ENCODE results near the gene ELFN2.

The ELFN2 gene

DNA sequence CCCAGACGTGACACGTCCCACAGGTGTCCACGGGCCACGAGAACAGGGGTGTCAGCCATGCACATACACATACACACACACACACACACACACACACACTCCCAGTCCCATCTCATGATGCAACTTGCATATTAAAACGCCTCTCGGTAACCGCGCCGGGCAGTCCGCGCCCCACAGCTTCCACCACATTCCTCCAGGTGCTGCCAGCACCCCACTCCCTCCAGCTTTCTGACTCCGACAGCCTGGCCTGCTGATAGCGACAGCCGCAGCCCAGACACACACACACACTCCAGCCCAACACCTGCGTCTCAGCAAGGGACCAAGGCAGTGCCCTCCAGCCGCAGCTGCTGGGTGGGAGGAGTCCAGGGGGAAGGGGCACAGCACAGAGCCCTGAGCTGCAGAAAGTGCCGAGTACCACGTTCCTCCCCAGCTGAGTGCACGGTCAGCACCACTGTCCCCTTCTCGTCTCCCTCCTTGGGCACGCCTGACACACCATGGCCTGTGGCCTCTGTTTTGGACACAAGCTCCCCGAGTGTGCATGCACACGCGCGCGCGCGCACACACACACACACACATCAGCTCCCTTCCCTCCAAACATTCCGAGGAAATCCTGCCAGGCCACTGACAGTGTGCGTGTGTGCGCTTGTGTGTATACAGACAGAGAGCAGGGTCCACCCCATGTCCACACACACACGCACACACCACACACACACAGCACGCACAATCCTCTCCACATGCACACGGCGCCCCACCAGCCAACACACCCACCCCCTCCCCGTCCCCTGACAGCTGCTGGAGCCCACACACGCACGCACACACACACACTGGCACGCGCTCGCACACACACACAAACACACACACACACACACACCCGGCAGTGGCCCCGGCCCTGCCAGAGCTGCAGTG, 1.2 kb downstream of the ELFN2 start:
- DNase-seq: no peak

DNA sequence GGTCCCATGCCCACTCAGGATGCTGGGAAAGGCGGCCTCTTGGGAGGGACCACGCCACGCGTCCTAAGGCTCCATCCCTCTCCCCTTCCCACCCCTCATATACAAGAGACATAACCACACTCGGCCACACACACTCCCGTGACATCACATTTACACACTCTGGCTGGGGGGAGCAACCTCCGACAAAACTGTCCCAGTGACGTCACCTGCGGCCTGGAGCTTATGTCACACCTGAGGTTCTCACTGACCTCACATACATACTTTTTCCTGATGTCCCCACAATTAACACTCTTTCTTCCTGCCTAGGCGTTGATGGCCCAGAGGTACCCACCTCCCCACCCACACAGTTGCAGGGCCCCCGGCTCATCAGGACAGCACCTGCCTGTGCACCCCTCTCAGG, 1.9 kb downstream of the ELFN2 start:
- DNase-seq: no peak

DNA sequence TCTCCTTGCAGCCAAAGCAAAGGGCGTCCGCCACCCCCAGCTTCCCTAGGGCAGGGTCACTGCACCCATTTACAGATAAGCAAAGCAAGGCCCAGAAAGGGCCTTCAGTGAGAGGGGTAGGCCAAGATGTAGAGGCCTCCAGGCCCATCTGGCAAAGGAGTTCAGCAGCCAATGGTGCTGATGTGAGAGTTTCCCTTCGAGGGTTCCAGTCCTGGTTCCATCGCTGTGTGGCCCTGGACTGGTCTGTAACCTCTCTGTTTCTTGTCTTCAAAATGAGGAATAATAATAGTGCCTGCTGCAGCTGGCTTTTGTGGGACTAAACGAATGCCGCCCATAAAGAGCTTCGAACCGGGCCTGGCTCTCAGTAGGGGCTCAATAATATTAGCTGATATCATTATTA, 4.0 kb downstream of the ELFN2 start:
- no peak for DNase-seq

GRCh38 chr22:37421468-37421877, 5.8 kb downstream of the ELFN2 start:
- DNase-seq: no peak

- DNase-seq: no peak
Observed at GRCh38 chr22:37420686-37421467, 6.4 kb downstream of the ELFN2 start.

DNA sequence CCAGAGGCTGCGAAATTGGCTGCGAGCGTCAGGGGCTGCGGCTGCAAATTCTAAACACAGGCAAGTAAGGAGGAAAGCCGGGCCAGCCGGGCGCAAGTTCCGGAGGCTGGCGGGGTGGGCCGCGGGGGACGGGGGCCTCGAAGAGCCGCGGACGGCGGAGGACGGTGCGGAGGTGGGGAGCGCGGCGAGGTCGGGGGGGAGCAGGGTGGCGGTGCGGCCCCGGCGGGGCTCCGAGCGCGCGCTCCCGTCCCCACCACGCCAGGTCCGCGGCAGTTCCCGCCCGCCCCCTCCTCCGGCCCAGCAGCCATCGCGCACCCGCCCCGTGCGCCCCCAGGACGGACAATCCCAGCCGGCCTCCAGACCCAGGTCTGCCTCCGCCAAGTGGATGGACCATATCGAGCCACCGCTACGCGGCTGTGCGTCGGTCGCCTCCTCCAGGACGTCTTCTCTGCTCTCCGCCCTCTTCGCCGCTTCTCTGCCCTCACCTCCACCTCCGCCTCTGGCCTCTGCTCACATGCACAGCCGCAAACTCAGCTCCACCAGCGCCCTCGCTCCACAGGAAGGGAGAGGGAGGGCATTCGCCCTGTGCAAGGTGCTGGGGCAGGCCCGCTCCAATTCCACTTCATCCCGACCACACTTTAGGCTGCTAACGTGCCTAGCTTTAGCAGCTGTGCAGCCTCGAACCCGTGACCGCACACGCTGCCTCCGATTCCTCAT, 7.2 kb downstream of the ELFN2 start:
- DNase-seq: peak; percentile 27 to 40

DNA sequence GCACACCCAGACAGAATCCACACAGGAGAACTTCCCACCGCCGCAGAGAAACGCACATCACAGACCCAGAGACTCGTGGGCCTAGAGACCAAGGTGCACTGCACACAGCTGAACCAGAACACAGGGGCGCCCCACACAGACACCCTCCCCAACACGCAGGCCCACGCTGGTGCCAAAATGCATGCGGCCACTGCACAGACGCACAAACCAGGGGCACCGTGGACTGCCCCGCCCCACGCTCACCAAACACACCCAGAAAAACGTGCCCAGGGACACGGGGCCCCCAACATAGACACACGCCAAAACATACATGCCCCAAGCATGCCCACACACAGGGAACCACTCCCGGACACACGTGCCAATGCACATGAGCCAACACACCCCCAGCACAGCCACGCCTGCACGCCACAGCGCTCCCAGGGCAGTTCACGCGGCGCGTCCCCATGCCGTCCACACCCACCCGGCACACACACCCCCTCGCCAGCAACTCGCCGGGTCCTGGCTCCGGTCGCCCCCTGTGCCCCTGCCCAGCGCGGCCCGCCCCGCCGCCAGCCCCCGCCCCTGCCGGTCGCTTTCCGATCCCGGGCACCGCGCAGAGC, 7.8 kb downstream of the ELFN2 start:
- no peak for DNase-seq

GRCh38 chr22:37418627-37419369, 8.5 kb downstream of the ELFN2 start:
- no peak for DNase-seq

GRCh38 chr22:37417677-37418348, 9.5 kb downstream of the ELFN2 start:
- DNase-seq: no peak

DNA sequence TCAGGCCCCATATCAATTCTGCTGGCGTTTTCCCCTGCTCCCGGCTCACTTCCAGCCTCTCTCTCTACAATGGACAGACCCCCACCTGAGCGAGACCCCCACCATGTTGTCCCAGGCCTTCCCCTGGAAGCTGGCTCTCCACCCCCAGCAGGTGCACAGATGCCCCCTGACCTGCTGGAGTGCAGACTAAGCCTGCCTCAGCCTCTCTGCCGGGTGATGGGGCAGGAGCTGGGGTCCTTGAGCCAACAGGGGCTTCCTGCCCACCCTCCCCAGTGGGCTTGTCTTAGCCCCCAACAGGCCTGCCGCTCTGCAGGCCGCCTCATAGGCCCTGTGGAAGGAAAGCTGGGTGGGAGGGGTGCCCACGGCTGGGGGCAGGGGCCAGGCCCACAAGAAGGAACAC, 10.0 kb downstream of the ELFN2 start:
- no peak for DNase-seq

DNA sequence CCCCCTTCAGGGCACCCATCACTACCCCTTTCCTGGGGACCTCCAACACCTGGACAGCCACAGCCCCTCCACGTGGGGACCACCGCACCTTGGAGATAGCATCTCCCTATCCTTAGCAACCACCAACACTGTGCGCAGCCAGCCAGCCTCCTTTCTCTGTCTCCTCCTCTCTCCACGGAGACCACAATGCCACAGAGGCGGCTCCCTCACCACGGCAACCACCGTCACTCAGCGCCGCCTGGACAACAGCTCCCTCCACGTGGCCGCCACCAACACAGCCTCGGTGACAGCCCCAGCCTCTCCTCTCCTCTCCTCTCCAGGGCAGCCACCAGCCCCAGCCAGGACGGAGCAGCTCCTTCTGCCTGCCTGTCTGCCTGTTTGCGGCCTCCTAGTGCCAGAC, 10.5 kb downstream of the ELFN2 start:
- peak; percentile 26 to 46 for DNase-seq

DNA sequence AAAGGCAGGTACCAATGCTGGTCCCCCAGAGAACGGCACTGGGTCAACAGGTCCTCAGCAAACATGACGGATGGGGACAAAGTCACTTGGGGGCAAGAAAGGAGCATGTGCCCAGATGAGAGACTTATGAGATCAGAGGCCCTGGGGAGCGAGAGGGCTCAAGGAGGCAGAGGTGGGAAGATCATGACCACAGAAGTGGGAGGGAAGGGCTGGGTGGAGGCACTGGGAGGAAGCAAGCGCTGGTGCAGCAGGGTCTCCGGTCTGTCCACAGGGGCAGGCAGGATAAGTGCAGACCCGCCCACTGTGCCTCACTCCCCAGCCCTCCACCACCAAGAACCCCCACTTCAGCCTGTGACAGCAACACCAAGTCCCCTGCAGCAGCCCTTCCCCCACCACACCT, 10.9 kb downstream of the ELFN2 start:
- no peak for DNase-seq

DNA sequence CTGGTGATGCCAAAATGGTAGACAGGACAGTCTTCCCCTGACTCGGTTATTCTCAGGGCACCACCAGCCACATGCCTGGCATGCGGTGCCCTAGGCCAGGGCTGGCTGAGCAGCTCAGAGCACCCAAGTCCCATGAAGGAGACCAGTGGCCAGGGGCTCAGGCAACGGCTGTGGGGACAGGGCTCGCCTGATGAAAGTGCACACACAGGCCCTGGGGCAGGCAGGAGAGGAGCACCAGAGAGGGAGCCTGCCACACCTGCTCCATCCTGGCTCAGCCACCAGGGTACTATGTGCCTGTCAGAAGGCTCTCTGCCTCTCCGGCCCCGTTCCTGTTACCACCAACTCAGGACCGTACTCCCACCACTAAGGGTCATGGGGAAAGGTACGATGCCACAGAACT, 12.1 kb downstream of the ELFN2 start:
- DNase-seq: no peak

GRCh38 chr22:37414288-37414687, 13.0 kb downstream of the ELFN2 start:
- DNase-seq: no peak

DNA sequence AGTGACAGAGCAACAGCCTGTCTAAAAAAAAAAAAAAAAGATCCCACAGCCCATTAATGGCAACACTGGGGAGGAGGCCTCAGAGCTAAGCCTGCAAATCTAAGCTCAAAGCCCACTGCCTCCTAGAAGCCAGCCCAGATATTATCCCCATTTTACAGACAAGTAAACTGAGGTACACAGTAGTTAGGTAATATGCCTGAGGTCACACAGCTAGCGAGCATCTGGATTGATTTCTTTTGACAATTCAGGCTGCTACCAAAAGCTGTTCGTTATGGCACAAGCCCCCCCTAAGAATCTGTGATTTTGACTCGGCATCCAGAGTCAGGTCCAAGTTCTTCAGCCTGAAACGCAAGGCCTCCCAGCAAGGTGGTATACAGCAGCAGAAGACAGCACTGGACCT, 13.7 kb downstream of the ELFN2 start:
- DNase-seq: no peak

GRCh38 chr22:37412495-37413250, 14.6 kb downstream of the ELFN2 start:
- no peak for DNase-seq

GRCh38 chr22:37411655-37412054, 15.6 kb downstream of the ELFN2 start:
- no peak for DNase-seq

GRCh38 chr22:37410174-37411055, 16.9 kb downstream of the ELFN2 start:
- no peak for DNase-seq

- DNase-seq: no peak
Observed at GRCh38 chr22:37409459-37410050, 17.7 kb downstream of the ELFN2 start.
